GM21390 (cell line): ENCODE measurements around the gene SMPD1.
A peak's percentile ranks its signal among the peaks of the same experiment; 100 is the strongest.

Source experiments
- ATAC-seq: cut with Tn5 transposase; IDR thresholded peaks from one replicate; pipeline ENCODE4 v1.9.1; 2021; ENCODE audit not compliant: unreplicated experiment

Gene SMPD1

GRCh38 chr11:6389905-6390717, at the start of gene SMPD1:
Gene SMPD1, plus strand, starts transcription at chr11:6390474. Its CDS starts 125 bp downstream, at chr11:6390599.
- ATAC-seq: peak; percentile 97

- ATAC-seq: no peak
These were observed 44.9 kb upstream of the SMPD1 start for GRCh38 chr11:6345366-6345765.

DNA sequence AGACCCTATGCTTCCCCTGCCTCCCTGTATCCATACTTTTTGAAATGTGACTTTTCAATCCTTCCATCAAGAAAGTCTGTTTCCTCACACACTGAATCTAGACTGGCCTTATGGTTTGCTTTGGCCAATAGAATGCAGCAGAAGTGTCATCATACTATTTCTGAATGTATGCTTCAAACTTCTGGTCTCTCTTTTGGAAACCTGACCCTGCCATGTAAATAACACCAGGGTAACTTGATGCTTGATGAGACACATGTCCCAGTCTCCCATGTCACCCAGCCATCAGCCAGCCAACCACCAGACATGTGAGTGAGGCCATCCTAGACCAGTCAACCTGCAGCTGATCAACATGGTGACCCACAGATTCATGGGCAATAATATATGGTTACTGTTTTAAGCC, 40.2 kb upstream of the SMPD1 start:
- ATAC-seq: no peak

GRCh38 chr11:6350486-6350885, 39.8 kb upstream of the SMPD1 start:
- ATAC-seq: no peak

DNA sequence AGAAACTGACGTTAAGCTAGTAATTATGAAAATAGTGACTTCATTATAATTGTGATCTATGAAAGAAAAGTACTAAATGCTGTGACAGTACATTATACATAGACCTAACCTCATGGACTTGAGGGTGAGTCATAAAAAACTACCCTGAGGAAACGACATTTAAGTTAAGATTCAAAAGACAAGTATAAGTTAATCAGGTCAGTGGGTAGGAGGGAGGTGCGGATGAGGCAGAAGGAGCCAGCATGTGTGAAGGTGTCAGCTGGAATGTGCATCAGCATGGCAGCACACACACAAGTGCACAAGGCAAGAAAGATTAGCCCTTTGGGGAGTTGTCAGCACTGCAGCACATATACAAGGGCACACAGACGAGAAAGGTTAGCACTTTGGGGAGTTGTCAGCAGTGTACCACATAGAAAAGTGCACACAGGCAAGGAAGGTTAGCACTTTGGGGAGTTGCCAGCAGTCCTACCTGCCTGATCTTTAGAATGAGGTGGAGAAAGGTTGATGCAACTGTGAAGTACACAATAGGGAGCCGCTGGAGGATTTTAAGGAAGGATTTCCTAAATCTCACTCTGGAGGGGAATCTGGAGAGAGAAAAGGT, 38.4 kb upstream of the SMPD1 start:
- no peak for ATAC-seq

- peak; percentile 87 for ATAC-seq
These were observed 36.8 kb upstream of the SMPD1 start for GRCh38 chr11:6353367-6353987.

DNA sequence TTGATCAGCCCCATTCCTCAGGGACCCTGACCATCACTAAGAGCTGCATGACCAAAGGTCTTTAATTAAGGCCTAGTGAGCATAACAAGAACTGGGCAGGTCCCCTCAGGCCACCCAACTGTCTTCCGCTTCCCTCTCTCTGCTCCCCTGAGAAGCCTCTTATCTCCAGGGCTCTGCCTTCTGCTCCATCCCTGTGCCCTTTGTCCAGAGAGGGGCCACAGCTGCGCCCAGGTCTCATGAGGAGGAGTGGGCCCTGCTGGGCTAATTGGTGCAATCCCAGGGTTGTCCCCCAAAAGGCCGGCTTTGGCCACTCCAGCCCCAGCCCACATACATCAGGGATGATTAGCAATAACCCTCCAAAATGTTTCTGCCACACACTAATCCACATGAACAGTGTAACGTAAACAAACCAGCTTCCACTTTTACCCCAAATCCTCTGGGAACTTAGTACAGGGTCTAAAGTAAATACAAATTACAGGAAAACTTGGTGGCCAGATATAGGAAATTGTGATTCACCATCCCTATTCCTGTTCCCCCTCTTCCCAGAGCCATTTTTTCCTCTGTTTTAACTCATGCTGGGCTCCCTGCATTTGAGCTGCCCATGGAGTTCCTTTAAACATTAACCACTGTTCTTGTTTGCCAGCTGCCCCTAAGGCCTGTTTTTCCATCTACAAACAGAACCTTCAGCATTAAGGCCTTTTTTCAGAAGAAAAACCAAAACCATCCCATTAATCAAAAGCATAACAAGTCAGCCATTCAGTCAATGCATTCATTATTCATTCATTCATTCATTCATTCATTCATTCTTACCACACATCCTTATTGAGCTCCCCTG, 35.4 kb upstream of the SMPD1 start:
- no peak for ATAC-seq

DNA sequence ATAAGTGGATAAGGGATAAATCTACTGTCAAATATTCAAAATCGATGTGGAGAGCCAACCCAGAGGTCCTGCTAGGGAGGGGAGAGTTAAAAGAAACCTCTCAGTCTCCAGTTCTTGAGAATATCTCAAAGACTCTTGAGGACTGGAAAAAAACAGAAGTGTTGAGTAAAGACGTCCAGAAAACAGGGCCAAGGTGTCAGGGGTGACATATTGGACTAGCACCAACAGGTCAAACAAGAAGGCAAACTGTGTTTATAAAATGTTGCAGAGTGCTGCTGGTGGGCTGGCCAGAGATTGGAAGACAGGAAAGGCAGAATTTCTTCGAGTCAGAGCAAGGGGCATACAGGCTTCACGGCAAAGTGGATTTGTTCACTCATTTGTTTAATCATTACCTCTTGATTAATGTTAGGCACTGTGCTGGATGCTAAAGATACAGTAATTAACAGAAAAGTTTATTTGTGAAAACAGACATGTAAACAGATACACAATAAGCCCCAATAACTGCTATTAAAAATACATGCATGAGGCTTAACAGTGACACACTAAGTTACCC, 33.7 kb upstream of the SMPD1 start:
- no peak for ATAC-seq

DNA sequence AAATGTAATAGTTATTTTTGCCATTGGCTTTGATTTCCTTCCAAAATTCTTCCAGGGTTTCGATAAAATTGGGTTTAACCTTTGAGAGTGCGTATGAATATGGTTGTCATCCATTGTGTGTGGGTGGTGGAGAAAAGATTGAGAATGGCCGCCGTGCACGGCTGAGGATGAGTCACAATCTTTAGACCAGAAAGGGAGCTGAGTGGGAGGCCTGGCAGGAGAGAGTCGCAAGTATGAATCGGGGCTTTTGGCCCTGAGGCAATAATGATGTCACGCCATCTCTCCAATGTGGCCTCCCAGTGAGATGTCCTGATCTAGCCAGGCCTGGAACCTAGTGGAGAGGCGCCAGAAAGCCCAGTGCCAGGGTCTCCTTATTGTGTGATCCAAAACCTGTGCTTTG, 33.1 kb upstream of the SMPD1 start:
- no peak for ATAC-seq

DNA sequence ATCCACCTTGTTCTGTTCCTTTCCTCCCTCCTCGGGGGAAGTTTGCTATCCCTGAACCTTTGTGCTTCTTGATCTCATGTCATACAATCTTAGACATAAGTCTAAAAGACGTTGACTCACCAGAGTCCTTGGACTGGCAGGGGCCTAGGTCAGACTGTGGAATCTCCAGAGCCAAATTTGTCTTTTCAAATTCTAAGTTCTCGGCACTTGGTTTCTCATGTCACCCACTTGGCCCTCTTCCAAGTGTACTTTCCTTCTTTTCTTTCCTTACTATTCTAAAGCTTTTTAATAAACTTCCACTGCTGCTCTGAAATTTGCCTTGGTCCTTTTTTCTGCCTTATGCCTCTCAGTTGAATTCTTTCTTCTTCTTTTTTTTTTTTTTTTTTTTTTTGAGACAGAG, 30.1 kb upstream of the SMPD1 start:
- ATAC-seq: no peak

DNA sequence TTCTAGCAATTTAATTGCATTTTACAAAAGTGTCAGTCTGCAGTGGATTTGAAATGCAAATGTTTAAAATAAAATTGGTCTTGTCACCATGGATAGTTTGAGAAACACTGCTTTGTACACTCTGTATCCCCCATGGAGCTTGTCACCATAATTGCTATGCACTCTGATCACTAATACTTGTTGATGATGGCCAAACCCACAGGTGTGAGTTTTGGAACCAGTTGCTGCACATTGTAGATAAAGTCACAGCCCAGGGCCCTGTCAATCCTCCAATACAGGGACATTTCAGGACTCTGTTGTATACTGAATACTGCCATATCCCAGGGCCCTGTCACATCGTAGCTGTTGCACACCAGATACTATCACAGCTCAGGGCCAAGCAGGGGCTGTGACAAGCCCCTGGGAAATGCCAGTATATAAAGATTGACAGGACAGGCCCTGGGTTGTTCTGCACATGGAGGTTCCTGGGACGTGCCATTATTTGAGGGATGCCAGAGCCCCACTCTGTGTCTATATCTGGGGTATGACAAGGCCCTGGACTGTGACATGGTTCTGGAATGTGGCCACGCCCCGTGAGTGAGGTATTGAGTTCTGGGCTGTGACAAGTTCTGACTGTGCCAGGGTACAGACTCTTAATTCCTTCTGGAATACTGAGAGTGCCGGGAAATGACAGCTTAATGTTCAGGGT, 27.9 kb upstream of the SMPD1 start:
- ATAC-seq: no peak

GRCh38 chr11:6362873-6363678, 27.2 kb upstream of the SMPD1 start:
- peak; percentile 92 for ATAC-seq

- ATAC-seq: no peak
These were observed 24.6 kb upstream of the SMPD1 start for GRCh38 chr11:6365659-6366058.

DNA sequence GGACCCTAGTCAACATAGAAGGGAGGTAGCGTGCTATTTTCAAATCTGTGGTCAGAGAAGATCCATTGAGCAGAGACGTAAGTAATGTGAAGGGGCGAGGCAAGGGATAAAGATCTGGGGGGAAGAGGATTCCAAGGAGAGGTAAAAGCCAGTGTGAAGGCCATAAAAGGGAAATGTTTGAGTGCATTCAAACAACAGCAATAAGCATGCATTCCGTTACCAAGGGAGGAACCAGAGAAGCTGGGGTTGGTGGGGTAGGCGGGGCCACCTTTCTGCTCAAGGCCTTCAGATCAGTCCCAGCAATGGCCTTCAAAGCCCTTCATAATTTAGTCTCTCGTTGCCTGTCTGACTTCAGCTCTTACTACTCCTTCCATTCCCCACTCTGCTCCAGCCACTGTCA, 18.4 kb upstream of the SMPD1 start:
- no peak for ATAC-seq

GRCh38 chr11:6377902-6378639, 12.2 kb upstream of the SMPD1 start:
- ATAC-seq: peak; percentile 68

- no peak for ATAC-seq
These were observed 11.7 kb upstream of the SMPD1 start for GRCh38 chr11:6378640-6378989.

- ATAC-seq: no peak
These were observed 5.1 kb upstream of the SMPD1 start for GRCh38 chr11:6385046-6385777.

GRCh38 chr11:6387811-6388599, 2.3 kb upstream of the SMPD1 start:
- ATAC-seq: no peak
